GM19239 (cell line): ENCODE measurements around the gene RUNX2.

Experiments
- DNase-seq: peaks from one replicate; pipeline ENCODE4 v3.0.0; 2011; ENCODE audit warnings: low spot score; ENCODE audit not compliant: insufficient read length
- FAIRE-seq: peaks from 2 replicates; lab custom pipeline; 2011; peaks lifted over from hg19 to GRCh38; lab: Jason Lieb, UNC

RUNX2 gene

GRCh38 chr6:45476341-45476740 is 148.2 kb downstream of the RUNX2 start:
- no peak for DNase-seq
- no peak for FAIRE-seq

GRCh38 chr6:45477278-45477677 is 149.1 kb downstream of the RUNX2 start:
- no peak for FAIRE-seq

DNA sequence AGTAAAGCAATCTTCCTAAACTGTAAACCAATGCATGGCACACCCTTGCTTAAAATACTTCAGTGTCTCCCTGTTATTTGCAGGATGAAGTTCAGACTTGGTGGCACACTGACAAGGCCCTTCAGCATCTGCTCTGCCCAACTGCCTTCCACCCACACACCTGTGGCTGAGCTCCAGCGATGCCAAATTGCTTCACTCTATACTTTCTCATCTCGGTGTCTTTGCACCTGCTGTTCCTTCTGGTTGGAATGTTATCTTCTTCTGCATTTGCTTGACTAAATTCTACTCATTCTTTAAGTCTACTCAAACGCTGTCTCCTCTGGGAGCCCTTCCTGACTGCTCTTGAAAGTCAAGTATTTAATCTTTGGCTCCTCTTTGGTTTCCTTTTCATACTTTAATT is 149.7 kb downstream of the RUNX2 start:
- FAIRE-seq (no peak), DNase-seq (no peak)

More at GRCh38 chr6:45477278-45477677, 149.1 kb downstream of the RUNX2 start:
- no peak for DNase-seq

GRCh38 chr6:45478240-45478639 is 150.1 kb downstream of the RUNX2 start:
- no peak for DNase-seq
- no peak for FAIRE-seq

DNA sequence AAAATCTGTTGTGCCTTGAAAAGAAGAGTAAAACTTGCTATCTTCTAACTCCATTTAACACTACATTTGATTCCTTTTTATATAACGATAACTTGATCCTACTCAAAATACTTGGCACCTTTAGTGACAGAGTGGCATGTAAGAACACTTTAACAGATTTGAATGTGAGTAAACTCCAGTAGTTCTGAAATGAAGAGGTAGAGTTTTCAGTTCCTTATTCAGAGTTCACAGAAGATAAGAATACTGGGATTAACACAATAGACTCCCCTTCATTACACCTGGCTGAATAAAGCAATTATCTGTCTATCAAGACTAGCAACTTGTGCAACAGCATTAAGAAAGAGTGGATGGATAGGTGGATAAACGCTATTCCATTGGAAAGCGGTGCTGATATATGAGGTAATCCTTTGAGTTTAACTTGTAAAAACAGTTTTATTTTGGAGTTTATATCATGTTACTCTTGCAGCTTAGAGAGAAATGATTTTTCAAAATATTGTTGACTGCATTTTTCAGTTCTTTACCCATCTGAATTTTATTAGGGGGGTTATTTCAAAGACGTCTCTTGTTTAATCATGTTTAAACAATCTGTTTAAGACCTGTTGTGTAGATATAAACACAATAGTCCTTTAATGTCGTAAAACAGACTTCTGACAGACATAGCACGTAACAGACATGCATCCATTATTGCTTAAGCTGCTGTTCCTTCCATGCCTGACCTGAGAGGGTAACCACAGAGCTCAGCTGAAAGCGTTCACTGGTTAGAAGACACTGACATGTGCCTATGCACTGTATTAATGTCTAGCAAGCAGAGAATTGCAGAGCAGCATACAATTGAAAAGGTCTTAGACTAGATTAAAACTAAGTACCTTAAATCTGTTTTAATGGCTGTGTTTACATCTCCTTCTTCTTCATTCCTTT is 152.0 kb downstream of the RUNX2 start:
- DNase-seq = no peak

DNA sequence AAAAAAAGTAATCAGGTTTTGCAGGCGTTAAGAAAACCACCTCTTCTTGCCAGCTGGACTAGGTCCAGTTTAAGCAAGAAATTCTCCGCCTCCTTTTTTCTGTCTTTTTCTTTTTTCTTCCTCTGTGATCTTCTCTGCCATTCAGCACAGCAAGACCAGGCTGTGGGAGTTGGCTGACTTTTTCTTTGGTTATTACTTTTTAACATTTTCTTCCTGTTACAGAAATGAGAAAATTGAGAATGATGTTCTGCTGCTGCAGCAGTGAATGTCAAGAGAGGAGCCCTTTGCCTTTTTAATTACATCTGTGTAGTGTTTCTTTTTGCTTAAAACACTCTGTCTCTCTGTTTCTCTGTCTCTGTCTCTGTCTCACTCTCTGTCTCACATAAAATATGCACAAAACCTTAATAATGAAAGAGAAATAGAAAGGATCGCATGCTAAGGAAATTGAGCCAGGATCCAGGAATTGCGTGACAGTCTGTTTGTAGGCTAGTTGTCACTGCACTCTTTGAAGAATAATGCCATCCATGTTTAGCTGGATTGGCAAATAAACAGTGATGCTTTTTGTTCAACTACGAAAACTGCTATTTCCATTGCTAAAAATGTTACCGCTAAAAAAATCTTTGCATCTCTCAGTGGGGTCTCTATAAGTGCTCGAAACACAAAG is 152.8 kb downstream of the RUNX2 start:
- FAIRE-seq = no peak
- no peak for DNase-seq

More for the DNA sequence above, 152.0 kb downstream of the RUNX2 start:
- peak; percentile 28 for FAIRE-seq

DNA sequence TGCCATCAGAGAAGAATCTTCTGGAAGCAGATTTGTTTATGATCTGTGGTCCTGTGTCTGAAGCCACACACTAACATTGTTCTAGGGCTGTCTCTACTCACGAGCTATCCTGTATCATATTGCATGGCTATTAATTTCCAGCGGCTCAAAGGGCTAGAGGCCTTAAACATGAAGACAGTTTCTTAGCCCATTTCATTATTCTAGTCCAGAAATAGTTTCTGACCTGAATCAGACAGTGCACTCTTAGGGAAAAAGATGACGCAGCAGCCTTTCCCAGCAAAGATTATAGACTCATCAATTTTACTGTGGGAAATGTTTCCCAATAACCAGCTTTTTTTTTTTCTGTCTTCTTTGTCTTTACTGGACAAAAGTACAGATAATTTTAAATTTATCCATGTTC is 154.9 kb downstream of the RUNX2 start:
- FAIRE-seq = no peak
- no peak for DNase-seq

GRCh38 chr6:45483501-45483900 is 155.4 kb downstream of the RUNX2 start:
- FAIRE-seq (no peak), DNase-seq (no peak)

DNA sequence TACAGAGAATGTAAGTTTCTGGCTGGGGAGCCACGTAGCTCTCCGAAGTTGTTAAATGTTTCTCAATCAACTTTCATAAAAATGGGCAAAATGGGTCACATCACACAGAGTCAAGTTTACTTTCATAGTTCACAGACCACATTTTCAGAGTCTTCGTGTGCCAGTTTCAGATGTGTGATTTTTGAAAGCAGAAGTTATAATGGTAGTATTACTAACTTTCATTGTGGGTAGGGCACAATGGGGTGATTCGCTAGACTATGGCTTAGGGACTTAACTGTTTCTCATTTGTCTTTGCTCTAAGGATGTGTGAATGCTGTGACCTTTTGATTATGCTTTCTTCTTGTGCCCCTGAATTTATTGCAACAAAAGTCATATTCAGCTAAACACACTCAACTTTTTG is 158.6 kb downstream of the RUNX2 start:
- FAIRE-seq = no peak
- no peak for DNase-seq

DNA sequence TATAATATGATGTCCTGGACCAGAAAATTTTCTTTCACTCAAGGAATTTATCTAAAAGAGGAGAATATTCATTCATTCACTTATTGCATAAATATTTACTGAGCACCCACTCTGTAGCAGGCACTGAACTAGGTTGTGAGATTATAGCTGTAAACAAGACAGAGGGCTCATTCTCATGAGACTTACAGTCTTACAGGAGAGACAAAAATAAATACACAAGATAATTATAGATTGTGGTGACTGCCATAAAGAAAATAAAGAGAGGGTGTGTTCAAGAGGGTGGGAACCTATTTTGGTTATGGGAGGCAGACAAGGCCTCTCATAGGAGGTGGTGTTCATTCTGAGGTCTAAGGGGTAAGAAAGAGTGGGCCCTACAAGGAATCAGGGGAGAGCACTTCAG is 159.5 kb downstream of the RUNX2 start:
- DNase-seq = no peak

DNA sequence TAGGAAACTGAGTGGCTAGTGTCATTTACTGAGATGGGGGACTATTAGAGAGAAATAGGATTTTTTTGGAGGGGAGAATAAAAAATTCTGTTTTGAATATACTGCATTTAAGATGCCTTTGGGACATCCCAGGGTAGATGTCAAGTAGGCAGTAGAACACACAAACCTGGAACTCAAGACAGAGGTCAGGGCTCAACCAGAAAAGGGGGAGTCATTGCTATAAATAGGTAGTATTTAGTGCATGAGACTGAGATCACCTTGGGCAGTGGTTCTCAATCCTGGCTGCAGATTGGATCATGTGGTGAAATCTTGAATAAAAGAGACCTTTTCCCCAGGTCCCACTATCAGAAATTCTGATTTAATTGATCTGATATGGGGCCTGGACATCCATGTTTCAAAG is 160.1 kb downstream of the RUNX2 start:
- no peak for FAIRE-seq
- DNase-seq = no peak

More for the DNA sequence above, 159.5 kb downstream of the RUNX2 start:
- FAIRE-seq = no peak

GRCh38 chr6:45488889-45489288 is 160.8 kb downstream of the RUNX2 start:
- DNase-seq (no peak), FAIRE-seq (no peak)

DNA sequence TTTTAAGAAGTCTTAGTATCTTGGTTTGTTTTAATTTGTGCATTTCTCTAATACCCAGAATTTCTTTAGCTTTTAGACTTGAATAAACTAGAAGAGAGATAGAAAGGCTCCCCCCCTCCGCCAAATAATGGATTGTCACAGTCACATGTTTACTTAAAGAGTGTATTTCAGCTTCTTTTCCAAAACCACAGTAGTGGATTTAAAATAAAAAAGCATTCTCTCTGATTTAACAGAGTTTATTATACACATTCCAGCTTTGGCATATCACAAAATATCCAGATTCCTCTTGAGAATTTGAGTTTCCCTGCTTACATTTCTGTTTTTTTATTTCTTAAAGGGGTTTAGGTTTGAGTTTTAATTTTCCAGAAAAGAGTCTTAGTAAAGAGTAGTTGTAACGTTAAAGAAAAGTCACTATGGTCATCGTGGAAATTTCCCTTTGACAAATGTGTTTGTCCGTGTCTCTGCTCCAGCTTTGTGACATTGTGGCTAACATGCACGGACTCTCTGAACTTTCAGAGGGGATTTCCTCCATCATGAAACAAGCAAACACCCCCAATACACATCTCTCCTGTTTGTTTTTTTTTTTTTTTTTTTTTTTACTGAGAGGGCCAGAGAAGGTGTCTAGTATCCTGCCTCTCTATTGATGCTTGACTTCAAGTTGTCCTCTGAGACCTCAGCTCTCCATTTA is 163.1 kb downstream of the RUNX2 start:
- no peak for FAIRE-seq
- no peak for DNase-seq

- no peak for FAIRE-seq
- DNase-seq = no peak
These were observed 163.7 kb downstream of the RUNX2 start for GRCh38 chr6:45491874-45492273.

GRCh38 chr6:45493761-45494160 is 165.6 kb downstream of the RUNX2 start:
- no peak for FAIRE-seq
- DNase-seq = no peak

DNA sequence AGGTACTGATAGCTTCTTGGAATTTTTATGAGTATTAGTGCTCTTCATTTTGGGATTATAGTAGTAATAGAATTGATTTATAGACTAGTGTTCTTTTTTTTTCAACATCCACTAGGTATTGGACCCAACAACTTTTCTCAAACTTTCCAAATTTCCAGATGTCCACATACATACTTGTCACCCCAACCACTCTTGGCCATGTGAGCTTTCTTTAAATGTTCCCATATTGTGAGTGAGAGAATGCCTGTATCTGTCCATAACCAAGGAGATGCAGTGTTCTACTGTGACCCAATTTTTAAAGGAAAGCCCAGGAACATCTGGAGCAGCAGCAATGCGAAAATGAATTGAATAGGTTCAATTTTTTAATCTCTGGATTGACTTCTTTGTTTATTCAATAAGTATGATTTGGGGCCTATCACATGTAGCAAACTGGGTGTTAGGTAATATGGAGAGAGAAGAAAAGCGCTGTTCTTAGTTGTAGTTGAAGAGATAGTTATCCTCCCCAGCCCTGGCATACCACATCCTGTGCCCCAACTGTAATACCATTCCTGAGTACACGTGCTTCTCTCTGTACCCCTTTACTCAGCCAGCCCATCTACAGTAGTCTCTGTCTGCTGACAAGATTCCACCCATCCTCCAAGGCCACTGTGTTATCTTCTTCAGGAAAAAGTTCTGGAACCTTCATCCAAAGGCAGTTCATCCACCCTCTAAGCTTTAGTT is 166.4 kb downstream of the RUNX2 start:
- DNase-seq (no peak), FAIRE-seq (no peak)

DNA sequence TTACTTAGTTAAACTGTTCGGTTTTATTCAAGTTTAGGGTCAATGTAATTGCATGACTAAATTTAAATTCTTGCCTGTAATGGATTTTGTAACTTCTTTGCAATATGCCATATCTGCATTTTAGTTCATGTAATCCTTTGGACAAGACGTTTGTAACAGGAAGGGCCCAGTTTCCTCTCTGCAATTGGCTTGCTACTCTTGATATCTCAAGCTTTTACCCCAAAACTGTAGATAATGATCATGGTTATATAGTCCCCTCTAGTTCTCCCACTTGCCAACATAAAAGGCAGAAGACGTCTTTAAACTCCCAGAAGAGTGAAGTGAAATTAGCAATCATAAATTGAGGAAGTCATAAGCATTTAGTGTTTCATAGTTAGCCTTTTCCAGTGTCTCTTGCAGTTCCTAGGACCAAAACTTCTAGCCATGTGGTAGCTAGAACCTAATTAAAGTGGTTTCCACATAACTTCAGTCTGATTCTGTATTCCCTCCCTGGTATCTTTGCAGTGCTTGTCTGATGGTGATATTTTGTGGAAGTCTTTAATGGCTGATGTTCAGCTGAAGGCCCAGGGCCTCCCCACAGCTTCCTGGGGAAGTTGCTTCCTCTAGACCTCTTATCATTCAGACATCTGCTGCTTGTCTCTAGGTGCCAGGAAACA is 167.4 kb downstream of the RUNX2 start:
- FAIRE-seq (no peak), DNase-seq (no peak)

DNA sequence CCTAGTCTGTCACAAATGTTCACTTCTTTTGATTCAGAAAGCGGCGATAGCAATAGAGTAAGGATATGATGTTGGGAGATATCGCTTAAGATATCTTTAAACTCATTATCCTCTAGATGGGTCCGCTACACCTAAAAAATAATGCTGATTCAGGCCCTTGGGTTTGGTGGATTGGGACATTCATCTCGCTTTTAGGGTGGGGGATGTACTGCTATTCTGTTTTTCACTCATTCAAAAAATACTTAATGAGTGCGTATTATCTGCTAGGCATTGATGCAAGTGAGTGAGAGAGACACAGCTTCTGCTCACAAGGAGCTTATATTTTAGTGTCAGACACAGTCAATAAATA is 167.9 kb downstream of the RUNX2 start:
- FAIRE-seq (no peak), DNase-seq (no peak)

DNA sequence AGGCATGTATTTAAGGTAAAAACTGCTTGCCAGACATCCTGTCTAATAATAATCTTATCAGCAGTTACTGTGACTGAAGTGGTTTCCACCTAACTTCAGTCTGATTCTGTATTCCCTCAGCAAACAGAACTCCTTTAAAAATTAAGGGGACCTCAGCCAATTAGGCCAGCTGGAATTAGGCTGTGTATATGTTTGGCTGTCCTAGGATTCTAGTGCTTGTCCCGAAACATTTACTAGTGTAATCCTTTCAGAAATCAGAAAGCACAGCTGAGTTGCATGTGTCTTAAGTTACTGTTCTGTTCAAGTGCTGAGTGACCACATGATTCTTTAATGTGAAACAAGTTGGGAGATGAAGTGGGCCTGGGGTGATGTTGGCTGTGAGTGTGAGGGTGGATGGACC is 170.5 kb downstream of the RUNX2 start:
- DNase-seq (no peak), FAIRE-seq (no peak)
